ENCODE data around the gene CAMK2A. TPM values are rescaled to one million over a fixed set of nuclear protein-coding genes. Genes with fewer than 3 reads are reported as not detected.

CAMK2A gene
- total RNA-seq, 1 donor, result under 0.01 TPM

- no peak for DNase-seq (ENCODE audit: low read depth in 2 of 3, low spot score in 2 of 3)
Measured at GRCh38 chr5:150284311-150284710, 5.3 kb downstream of the CAMK2A start.

GRCh38 chr5:150283904-150284303, 5.7 kb downstream of the CAMK2A start:
- no peak for DNase-seq (ENCODE audit: low read depth in 2 of 3, low spot score in 2 of 3)

DNA sequence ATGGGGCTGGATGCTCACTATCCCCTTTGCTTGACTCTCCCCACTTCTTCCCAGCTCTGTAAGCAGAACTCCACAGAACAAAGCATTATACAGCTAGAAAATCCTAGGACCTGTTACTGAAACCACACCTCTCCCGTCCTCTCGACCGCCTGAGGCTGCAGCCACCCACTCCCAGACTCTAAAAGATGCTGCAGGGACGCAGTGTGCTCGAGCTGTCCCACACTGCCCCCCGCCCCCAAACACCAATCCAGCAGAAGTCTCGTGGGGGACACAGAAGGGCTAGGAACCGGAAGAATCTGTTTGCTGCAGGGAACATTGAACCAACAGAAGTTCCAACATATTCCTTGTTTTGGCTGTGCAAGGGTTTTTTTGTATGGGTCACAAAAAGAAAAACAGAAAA, 7.6 kb downstream of the CAMK2A start:
- no peak for DNase-seq (ENCODE audit: low read depth in 2 of 3, low spot score in 2 of 3)

- no peak for DNase-seq (ENCODE audit: low read depth in 2 of 3, low spot score in 2 of 3)
Measured at GRCh38 chr5:150279330-150280020, 10.1 kb downstream of the CAMK2A start.

- DNase-seq (ENCODE audit: low read depth in 2 of 3, low spot score in 2 of 3), result no peak
Measured at GRCh38 chr5:150278916-150279315, 10.7 kb downstream of the CAMK2A start.

DNA sequence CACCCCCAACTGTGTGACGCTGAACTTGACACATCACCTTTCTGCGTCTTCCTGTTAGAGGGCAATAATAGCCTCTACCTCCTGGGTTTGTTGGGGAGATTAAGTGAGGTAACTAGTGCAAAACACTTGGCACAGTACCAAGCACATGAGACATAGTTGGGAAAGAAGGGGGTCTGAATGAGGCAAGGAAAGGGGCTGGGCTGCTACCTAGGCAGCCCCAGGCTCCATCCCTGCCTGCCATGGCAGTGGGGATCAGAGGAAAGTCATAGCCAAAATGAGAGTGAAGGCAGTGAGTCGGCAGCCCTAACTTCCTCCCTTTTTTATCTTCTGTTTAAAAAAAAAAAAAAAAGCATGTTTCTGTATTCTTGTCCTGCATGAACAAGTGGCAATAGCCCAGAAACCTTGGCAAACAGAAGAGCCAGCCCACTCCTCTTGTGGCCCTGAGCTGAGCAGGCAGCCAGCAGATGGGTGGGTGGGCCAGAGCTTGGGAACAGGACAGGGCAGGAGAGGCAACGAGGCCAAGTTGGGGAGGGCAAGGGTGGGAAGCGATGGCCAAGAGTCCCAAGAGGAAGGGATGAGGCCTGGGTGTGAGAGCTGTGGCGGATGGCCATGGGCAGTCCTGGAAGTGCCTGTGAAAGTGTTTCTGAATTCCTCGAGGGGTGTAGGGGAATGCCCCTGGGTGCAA, 11.4 kb downstream of the CAMK2A start:
- DNase-seq (ENCODE audit: low read depth in 2 of 3, low spot score in 2 of 3), result peak in 2 of 3 donors; percentile 17 to 41

DNA sequence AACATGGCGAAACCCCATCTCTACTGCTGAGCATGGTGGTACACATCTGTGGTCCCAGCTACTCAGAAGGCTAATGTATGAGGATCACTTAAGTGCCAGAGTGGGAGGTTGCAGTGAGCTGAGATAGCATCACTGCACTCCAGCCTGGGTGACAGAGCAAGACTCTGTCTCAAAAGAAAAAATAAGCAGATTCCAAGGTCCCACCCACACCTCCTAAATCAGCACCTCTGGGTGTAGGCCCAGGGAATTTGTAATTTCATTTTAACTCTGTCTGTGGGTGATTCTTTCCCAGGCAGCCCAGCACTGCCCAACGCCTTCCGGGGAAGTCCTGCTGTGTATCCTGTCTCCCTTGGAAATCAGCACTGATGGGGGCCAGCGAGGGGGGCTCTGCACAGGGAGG, 12.5 kb downstream of the CAMK2A start:
- DNase-seq (ENCODE audit: low read depth in 2 of 3, low spot score in 2 of 3), result no peak

GRCh38 chr5:150274811-150275210, 14.8 kb downstream of the CAMK2A start:
- no peak for DNase-seq (ENCODE audit: low read depth in 2 of 3, low spot score in 2 of 3)

DNA sequence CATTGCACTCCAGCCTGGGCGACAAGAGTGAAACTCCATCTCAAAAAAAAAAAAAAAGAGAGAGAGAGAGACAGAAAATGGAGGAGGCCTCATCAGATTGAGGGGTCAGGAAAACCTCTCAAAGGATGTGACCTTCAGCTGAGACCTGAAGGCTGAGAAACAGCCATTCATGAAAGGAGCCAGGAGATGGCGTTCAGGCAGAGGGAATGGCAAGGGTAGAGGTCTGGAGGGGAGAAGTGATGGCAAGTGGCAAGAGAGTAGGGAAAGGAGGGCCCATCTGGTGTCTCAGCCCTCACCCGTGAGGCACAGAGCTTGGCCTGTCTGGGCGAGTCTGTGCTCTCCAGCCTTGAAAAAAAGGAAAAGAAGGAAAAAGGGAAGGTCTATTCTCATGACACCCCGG, 17.0 kb downstream of the CAMK2A start:
- peak in 2 of 3 donors; percentile 37 to 62 for DNase-seq (ENCODE audit: low read depth in 2 of 3, low spot score in 2 of 3)

DNA sequence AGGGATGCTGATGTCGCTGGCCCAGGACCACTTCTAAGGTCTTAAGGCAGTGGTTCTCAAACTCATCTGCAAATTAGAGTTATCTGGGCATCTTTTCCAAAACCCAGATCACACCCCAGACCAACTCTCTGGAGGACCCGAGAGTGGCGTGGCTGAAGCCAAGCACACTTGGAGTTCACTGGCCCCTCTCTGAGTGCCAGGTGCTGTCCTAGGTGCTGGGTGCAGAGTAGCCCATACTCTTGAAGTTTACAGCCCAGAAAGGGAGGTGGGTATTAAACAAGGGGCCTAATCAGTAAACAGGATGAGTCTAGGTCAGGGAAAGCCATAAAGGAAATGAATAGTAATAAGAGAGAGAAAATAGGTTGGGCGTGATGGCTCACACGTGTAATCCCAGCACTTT, 17.6 kb downstream of the CAMK2A start:
- no peak for DNase-seq (ENCODE audit: low read depth in 2 of 3, low spot score in 2 of 3)

DNA sequence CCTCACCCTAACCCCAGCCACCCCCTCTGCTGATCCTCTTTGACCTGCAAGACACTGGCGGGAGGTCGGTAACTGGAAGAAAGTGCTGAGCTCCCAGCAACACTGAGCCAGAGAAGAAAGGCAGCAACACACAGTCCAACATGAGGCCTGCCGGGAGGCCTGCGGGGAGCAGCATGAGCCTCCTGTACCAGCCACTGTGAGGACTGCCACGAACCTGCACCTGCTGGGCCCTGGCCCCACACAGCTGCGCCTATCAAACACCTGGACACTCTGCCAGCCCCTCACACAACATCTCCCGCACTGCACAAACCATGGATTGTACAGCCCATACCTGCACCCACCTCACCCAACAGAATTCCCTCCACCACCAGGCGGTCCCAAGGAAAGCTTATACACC, 18.3 kb downstream of the CAMK2A start:
- DNase-seq (ENCODE audit: low read depth in 2 of 3, low spot score in 2 of 3), result no peak

GRCh38 chr5:150270541-150271295, 18.9 kb downstream of the CAMK2A start:
- DNase-seq (ENCODE audit: low read depth in 2 of 3, low spot score in 2 of 3), result no peak

DNA sequence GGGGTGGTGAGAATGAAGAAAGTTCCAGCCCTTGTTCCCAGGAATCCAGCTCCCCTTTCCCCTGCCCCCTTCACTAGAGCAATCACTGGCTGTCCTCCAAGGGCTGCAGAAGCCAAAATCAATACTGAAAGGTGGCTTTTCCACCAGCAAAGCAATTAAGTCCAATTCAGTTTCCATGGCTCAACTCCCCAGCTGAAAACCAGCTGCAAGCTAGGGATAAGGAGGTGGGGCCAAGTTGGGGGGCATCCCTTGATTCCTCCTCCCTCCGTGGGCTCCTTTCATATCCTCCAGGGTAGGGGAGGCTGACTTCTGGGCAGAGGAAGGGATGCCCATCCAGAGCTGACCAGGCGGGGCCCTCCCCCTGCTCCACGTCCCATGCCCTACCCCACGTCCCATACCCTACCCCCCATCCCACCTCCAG, 22.7 kb downstream of the CAMK2A start:
- no peak for DNase-seq (ENCODE audit: low read depth in 2 of 3, low spot score in 2 of 3)

GRCh38 chr5:150265870-150266383, 23.6 kb downstream of the CAMK2A start:
- DNase-seq (ENCODE audit: low read depth in 2 of 3, low spot score in 2 of 3), result no peak

DNA sequence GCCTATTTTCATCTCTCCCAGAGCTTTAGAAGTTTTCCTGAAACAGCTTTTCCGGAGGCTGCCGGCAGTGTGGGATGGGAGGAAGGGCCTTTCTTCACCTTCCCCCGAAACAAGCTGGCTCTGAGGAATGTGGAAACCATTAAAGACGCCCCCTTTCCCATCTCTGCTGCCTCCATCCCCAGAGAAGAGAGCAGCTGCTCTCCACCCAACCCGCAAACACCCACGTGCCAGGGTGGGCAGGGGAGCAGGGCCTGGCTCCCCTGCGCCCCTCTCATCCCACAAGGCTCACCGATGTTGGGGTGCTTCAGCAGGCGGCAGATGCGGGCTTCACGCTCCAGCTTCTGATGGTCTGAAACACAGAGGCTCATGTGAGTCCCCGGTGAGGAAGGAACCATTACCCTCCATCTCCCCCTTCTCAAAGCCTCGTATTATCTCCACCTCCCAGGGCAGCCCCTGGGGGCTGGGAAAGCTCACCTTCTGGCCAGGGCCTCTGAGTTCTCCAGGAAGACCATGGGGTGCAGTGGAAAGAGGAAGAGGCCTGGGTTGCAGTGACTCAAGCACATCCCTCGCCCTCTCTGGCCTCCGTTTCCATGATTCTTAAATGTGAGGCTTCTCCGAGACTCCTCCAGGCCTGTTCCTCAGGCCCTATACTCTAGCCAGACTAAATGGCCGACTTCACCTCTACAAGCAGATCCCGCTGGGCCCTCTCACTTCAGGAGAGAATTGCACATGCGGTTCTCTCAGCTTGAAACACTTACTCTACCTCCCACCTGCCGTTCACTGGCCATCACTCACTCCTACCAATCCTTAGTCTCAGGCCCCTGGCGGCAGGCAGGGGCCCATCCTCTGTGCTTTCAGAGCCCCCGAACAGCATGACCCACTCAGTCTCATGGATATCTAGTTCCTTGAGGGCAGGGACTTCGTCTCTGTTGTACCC, 24.6 kb downstream of the CAMK2A start:
- no peak for DNase-seq (ENCODE audit: low read depth in 2 of 3, low spot score in 2 of 3)

DNA sequence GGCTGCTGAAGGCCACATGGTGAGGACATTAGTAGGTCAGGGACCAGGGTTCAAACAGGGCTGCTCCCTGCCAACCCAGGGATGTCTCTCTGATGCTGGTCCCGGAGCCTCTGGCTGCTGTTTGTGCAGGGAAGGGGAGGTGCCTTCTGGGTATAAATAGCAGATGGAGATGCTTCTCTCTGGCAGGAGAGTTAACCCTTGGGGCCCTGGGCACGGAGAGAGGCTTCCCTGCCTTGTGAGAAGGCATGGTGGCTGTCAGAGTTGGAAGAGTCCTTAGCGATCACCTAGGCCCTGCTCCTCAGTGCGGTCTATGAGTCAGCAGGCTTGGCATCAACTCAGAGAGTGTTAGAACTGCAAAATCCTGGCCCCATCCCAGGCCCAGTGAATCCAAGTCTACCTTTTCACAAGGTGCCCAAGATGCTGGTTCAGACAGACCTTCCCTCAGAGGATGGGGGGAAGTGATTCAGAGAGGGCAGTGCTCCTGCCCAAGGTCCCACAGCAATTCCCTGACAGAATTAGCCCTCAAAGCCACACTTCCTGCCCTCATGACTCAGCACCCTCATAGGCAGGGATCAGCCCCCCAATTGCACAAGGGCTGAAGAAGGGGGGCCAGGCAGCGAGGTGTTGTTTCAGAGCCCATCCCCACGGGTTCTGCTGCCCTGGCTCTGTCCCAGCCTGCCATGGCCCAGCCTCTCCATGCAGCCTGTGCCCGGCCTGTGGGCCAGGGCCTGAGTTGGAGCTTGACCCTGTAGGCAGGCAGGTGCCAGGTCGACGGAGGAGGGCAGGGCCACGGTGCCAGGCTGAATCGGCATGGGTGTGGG, 25.6 kb downstream of the CAMK2A start:
- peak in 2 of 3 donors; percentile 61 to 69 for DNase-seq (ENCODE audit: low read depth in 2 of 3, low spot score in 2 of 3)

DNA sequence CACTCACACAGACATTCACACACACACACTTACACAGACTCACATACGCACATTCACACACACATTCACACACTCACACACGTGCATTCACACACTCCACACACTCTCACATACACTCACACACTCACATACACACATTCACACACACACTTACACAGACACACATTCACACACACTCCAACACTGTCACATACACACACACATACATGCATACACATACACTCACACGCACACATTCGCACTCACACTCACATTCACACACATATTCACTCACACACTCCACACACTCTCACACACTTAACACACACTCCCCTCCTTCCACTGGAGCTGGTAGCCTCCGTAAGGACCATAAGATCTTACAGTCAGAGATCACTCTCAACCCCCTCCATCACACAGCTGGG, 26.2 kb downstream of the CAMK2A start:
- DNase-seq (ENCODE audit: low read depth in 2 of 3, low spot score in 2 of 3), result no peak

DNA sequence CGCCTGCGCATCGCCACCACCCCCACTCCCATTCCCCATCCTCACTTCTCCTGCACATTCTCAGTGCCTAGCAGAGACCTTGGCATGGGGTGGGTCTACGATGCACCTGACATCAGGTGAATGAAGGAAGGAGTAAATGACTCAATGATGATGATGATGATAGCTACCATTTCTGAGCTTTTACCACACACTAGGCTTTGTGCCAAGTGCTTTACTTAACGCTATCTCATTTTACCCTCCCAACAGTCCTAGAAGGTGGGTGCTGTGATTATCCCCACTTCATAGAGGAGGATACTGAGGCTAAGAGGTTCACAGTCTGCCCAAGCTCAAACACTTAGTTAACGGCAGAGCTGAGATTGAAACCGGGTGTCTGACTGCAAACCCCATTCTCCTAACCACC, 27.1 kb downstream of the CAMK2A start:
- no peak for DNase-seq (ENCODE audit: low read depth in 2 of 3, low spot score in 2 of 3)

GRCh38 chr5:150261231-150261630, 28.3 kb downstream of the CAMK2A start:
- DNase-seq (ENCODE audit: low read depth in 2 of 3, low spot score in 2 of 3), result no peak

DNA sequence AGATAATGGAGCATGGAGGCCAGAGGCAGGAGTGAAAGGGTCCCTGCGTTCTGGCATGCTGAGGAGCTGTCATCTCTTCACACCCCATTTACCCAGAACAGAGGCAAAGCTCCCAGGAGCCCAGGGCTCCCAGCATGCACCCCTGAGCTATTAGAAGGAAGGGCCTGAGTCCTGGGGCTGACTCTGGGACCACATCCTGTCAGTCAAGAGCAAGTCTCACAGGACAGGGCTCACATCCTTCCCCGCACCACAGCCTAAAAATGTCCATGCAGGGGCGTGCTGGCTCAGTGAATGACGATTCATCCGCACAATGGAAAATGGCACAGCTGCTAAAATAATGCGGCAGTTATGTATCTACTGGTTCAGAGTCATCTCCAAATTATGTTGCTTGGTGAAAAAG, 31.4 kb downstream of the CAMK2A start:
- DNase-seq (ENCODE audit: low read depth in 2 of 3, low spot score in 2 of 3), result no peak
